H1 (cell line): ENCODE data around the gene GUF1. TPM values are rescaled to one million over a fixed set of nuclear protein-coding genes. Genes with fewer than 3 reads are reported as not detected.

Source experiments
- CTCF ChIA-PET: fragments of 300-600 bp; sonication (Branson Sonifier 250); formaldehyde crosslinking; loops from one replicate; lab custom pipeline; 2021; ENCODE audit not compliant: partially characterized antibody; lab: Charles Lee
- POLR2A ChIA-PET: fragments of 300-600 bp; sonication (Branson Sonifier 250); formaldehyde crosslinking; loops from one replicate; lab custom pipeline; 2021; ENCODE audit warnings: inconsistent platforms; ENCODE audit not compliant: partially characterized antibody; lab: Charles Lee
- DNase-seq, 2 experiments: peaks; one replicate each; pipeline versions ENCODE4 v3.0.0 to v3.0.0-alpha.2; 2010 to 2022; ENCODE audit warnings: low spot score in 2 of 2, low read depth in 1 of 2, mixed read lengths in 1 of 2
- FAIRE-seq: peaks from 2 replicates; lab custom pipeline; 2011; peaks lifted over from hg19 to GRCh38; lab: Jason Lieb, UNC
- H2AFZ ChIP-seq: 2 replicates; pipeline ENCODE4 v1.8.1; 2012; ENCODE audit warnings: low read length, inconsistent platforms
- H2AK5ac ChIP-seq: 2 replicates; pipeline ENCODE4 v1.6.1; 2013; ENCODE audit warnings: low read depth, low read length
- H2BK120ac ChIP-seq: replicated peaks from 2 replicates; pipeline ENCODE3; 2013; ENCODE audit warnings: low read depth, low read length, inconsistent platforms
- H2BK12ac ChIP-seq: 2 replicates; pipeline ENCODE4 v1.6.1; 2013; ENCODE audit warnings: low read depth, low read length
- H2BK15ac ChIP-seq: 2 replicates; pipeline ENCODE4 v1.6.1; 2013; ENCODE audit warnings: low read length
- H2BK20ac ChIP-seq: 2 replicates; pipeline ENCODE4 v1.6.1; 2013; ENCODE audit warnings: low read length
- H2BK5ac ChIP-seq: 2 replicates; pipeline ENCODE4 v1.6.1; 2013; ENCODE audit warnings: low read depth, low read length
- H3K14ac ChIP-seq: 2 replicates; pipeline ENCODE4 v1.6.1; 2013; ENCODE audit warnings: inconsistent platforms; ENCODE audit not compliant: insufficient read length
- H3K18ac ChIP-seq: 2 replicates; pipeline ENCODE4 v1.6.1; 2013; ENCODE audit warnings: low read length; ENCODE audit errors: extremely low read depth
- H3K23ac ChIP-seq: 2 replicates; pipeline ENCODE4 v1.6.1; 2013; ENCODE audit warnings: inconsistent platforms; ENCODE audit not compliant: insufficient read length
- H3K23me2 ChIP-seq: 2 replicates; pipeline ENCODE4 v1.6.1; 2013; ENCODE audit warnings: low read depth, low read length
- H3K27ac ChIP-seq: 2 replicates; pipeline ENCODE4 v1.6.1; 2011; ENCODE audit warnings: low read depth, low read length, inconsistent platforms
- H3K27me3 ChIP-seq, 4 experiments: replicated peaks in 1 of 4; 1 replicate in 1 of 4; 2 replicates in 3 of 4; pipeline versions ENCODE4 v1.6.1 to v1.8.1; 2011 to 2013; ENCODE audit warnings: low read length in 3 of 4, mild to moderate bottlenecking in 3 of 4, inconsistent platforms in 2 of 4, mixed read lengths in 2 of 4, moderate library complexity in 1 of 4; ENCODE audit not compliant: control insufficient read depth in 3 of 4, insufficient read depth in 3 of 4; ENCODE audit errors: extremely low read depth in 1 of 4
- H3K36me3 ChIP-seq, 4 experiments: 2 replicates each; pipeline versions ENCODE4 v1.6.1 to v1.8.1; 2011 to 2013; ENCODE audit warnings: mild to moderate bottlenecking in 4 of 4, low read length in 3 of 4, moderate library complexity in 2 of 4, control low read depth in 1 of 4, inconsistent platforms in 1 of 4; ENCODE audit not compliant: insufficient read depth in 4 of 4, control insufficient read depth in 2 of 4
- H3K4ac ChIP-seq: replicated peaks from 2 replicates; pipeline ENCODE3; 2013; ENCODE audit warnings: low read length, low read depth, mixed read lengths, inconsistent platforms; ENCODE audit not compliant: insufficient read length
- H3K4me1 ChIP-seq, 4 experiments: replicated peaks in 1 of 4; 1 replicate in 1 of 4; 2 replicates in 3 of 4; pipeline versions ENCODE4 v1.6.1 to v1.8.1; 2011 to 2013; ENCODE audit warnings: low read length in 3 of 4, inconsistent platforms in 2 of 4, mixed read lengths in 1 of 4; ENCODE audit not compliant: insufficient read depth in 4 of 4, control insufficient read depth in 3 of 4
- H3K4me2 ChIP-seq, 2 experiments: 2 replicates each; pipeline versions ENCODE4 v1.6.1 to v1.8.1; 2011 to 2013; ENCODE audit warnings: low read depth in 2 of 2, low read length in 2 of 2, control low read depth in 1 of 2, inconsistent platforms in 1 of 2, mild to moderate bottlenecking in 1 of 2; ENCODE audit not compliant: insufficient read depth in 1 of 2
- H3K4me3 ChIP-seq, 4 experiments: fragments of 200-600, 300-600 bp in 1 of 4; sonication (generic), shearing (Covaris generic), sonication (Bioruptor Twin) in 1 of 4; 2 replicates each; pipeline versions ENCODE4 v1.5.1 to v1.8.1; 2011 to 2016; ENCODE audit warnings: low read length in 4 of 4, low read depth in 3 of 4, control low read depth in 2 of 4, inconsistent platforms in 2 of 4, mild to moderate bottlenecking in 2 of 4, mixed read lengths in 1 of 4, moderate library complexity in 1 of 4; ENCODE audit not compliant: insufficient read depth in 2 of 4; ENCODE audit errors: extremely low read depth in 1 of 4
- H3K56ac ChIP-seq: replicated peaks from 2 replicates; pipeline ENCODE3; 2013; ENCODE audit warnings: low read depth, mild to moderate bottlenecking, mixed read lengths, low read length, inconsistent platforms; ENCODE audit not compliant: insufficient read length
- H3K79me1 ChIP-seq: 2 replicates; pipeline ENCODE4 v1.6.1; 2013; ENCODE audit warnings: low read depth, low read length, control low read depth
- H3K79me2 ChIP-seq, 2 experiments: 2 replicates each; pipeline versions ENCODE4 v1.6.1 to v1.8.1; 2012 to 2013; ENCODE audit warnings: low read length in 2 of 2, mild to moderate bottlenecking in 2 of 2, inconsistent platforms in 1 of 2; ENCODE audit not compliant: insufficient read depth in 2 of 2, control insufficient read depth in 1 of 2
- H3K9ac ChIP-seq, 4 experiments: replicated peaks in 1 of 4; 1 replicate in 1 of 4; 2 replicates in 3 of 4; pipeline versions ENCODE4 v1.6.1 to v1.8.1; 2011 to 2013; ENCODE audit warnings: low read depth in 3 of 4, low read length in 3 of 4, control low read depth in 2 of 4, mild to moderate bottlenecking in 2 of 4, moderate library complexity in 2 of 4, inconsistent platforms in 1 of 4; ENCODE audit errors: extremely low read depth in 1 of 4
- H3K9me3 ChIP-seq, 2 experiments: 2 replicates each; pipeline versions ENCODE4 v1.6.1 to v1.8.1; 2012 to 2013; ENCODE audit warnings: mild to moderate bottlenecking in 2 of 2, moderate library complexity in 2 of 2, control low read depth in 1 of 2, inconsistent platforms in 1 of 2, low read depth in 1 of 2, low read length in 1 of 2, mixed read lengths in 1 of 2; ENCODE audit not compliant: insufficient read depth in 2 of 2
- H4K20me1 ChIP-seq, 2 experiments: replicated peaks in 1 of 2; 2 replicates each; pipeline versions ENCODE3 to v1.8.1; 2011 to 2013; ENCODE audit warnings: inconsistent platforms in 2 of 2, low read length in 2 of 2, mild to moderate bottlenecking in 1 of 2; ENCODE audit not compliant: insufficient read depth in 2 of 2, control insufficient read depth in 1 of 2
- H4K5ac ChIP-seq: 2 replicates; pipeline ENCODE4 v1.6.1; 2013; ENCODE audit warnings: low read length, low read depth, mixed read lengths, inconsistent platforms; ENCODE audit not compliant: insufficient read length
- H4K8ac ChIP-seq: 2 replicates; pipeline ENCODE4 v1.8.0; 2013; ENCODE audit warnings: mild to moderate bottlenecking, moderate library complexity, low read length, inconsistent platforms; ENCODE audit not compliant: insufficient read depth; ENCODE audit errors: extremely low read depth
- H4K91ac ChIP-seq: replicated peaks from 2 replicates; pipeline ENCODE3; 2013; ENCODE audit warnings: low read length, mixed read lengths, inconsistent platforms; ENCODE audit not compliant: insufficient read length
- KDM5A ChIP-seq: fragments of 200-600 bp; IDR thresholded peaks from 2 replicates; pipeline ENCODE4 v1.7.1; 2012; ENCODE audit warnings: mild to moderate bottlenecking, low read length, inconsistent platforms, mixed read lengths
- PHF8 ChIP-seq: fragments of 200-600 bp; sonication (generic); conservative IDR thresholded peaks from 2 replicates; pipeline ENCODE4 v1.7.1; 2012; ENCODE audit warnings: low read depth, mild to moderate bottlenecking, inconsistent platforms, low read length, moderate library complexity
- SRF ChIP-seq: IDR thresholded peaks from 2 replicates; pipeline ENCODE4 v1.6.1; 2011; ENCODE audit warnings: mild to moderate bottlenecking, low read depth, low read length, moderate library complexity
- WGBS, 2 experiments: shearing (Covaris generic) in 1 of 2; methylation state at CpG; one replicate each; pipeline versions ENCODE4 v1.1.6 to v1.1.7; 2013 to 2015; ENCODE audit warnings: low lambda C conversion rate in 2 of 2, mixed read lengths in 2 of 2, inconsistent platforms in 1 of 2, low coverage in 1 of 2, missing lambda C conversion rate in 1 of 2; ENCODE audit not compliant: insufficient replicate concordance in 2 of 2, insufficient coverage in 1 of 2, insufficient read length in 1 of 2; ENCODE audit errors: extremely low coverage in 1 of 2, missing lambda C conversion rate in 1 of 2; 5-methylcytosine and 5-hydroxymethylcytosine counted together
- polyA plus RNA-seq, 7 experiments: library from polyadenylated mRNA; depleted of rRNA in 3 of 7; stranded (reverse) in 5 of 7; unstranded in 2 of 7; fragments of >200 nt in 5 of 7; fragments of 200-250 nt in 2 of 7; gene quantifications; 1 replicate in 5 of 7; 2 replicates in 1 of 7; 4 replicates in 1 of 7; pipeline versions ENCODE4 v1.2.1 to v1.2.3, GENCODE V29; 2011 to 2013; ENCODE audit warnings: missing spikeins in 2 of 7, mixed read lengths in 2 of 7
- total RNA-seq: library from RNA; stranded (reverse); fragmentation: NEBNext Ultra II Directional; extraction: Animal tissue kit (Norgen Biotek cat#: 25700); gene quantifications from 2 replicates; pipeline ENCODE4 v1.2.1, GENCODE V29; 2021

GUF1 gene
- total and polyA plus RNA-seq, 2 of the 8 experiments (the other 6 are each of a cell fraction or from before 2014, with no cell fraction given), result 14.8 to 30.6 TPM

DNA sequence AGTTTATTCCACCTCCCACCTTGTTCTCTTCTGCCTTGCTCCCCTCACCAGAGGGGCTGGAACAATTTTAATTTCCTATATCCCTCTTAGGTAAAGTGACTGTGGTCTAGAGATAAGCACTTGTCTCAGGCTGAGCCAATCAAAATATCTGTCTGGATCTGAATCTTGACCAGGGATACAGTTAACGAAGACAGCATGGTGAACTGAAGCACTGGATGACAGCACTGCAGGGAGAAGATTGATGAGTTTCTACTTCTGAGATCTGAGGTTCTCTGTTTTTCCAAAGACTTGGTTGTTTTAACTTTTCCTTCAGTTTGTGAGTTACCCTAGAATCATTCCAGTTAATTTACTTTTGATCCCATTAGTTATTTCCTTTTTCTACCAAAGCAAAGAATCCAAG, 34.9 kb downstream of the GUF1 start:
- Histone ChIP-seq H4K91ac (no peak overlapping the region), H3K9ac (no peak overlapping the region), H2BK120ac (no peak overlapping the region), H3K36me3 (no peaks in the 10 kb centered on the region), H3K4ac (no peak overlapping the region), H3K4me1 (no peaks in the 10 kb centered on the region; a peak in 1 of 7 replicates), H3K4me2 (no peak overlapping the region), H4K20me1 (no peaks in the 10 kb centered on the region), H3K56ac (no peak overlapping the region), H2AK5ac (no peak overlapping the region), H3K27ac (no peak overlapping the region), H3K27me3 (no peaks in the 10 kb centered on the region), H3K9me3 (no peaks in the 10 kb centered on the region), H3K79me1 (no peaks in the 10 kb centered on the region), H3K23ac (no peak overlapping the region), H3K14ac (no peak overlapping the region), H2BK12ac (no peak overlapping the region), H4K5ac (no peak overlapping the region), H3K4me3 (no peak overlapping the region), H3K23me2 (no peaks in the 10 kb centered on the region), H2BK5ac (no peak overlapping the region), H4K8ac (no peak overlapping the region), H2BK15ac (no peak overlapping the region), H3K18ac (no peak overlapping the region), H3K79me2 (0 out of 4 replicates have a peak, but pooled peaks cover 0 to 7% of the 10 kb centered on the region in 2 experiments), H2AFZ (no peak overlapping the region), H2BK20ac (no peak overlapping the region)
- TF ChIP-seq KDM5A (no peak), PHF8 (no peak), SRF (no peak)
- CTCF ChIA-PET, result no interaction called here
- 100% methylated on average over 1 of the region's 1 CpG; no CpG with 5 or more reads in 1 of the 2 experiments for WGBS, 2 experiments
- FAIRE-seq, result no peak
- DNase-seq, result no peak
- POLR2A ChIA-PET, result no interaction called here
